PC-3 (cell line): ENCODE measurements around the gene RHOB. TPM values are rescaled to one million over a fixed set of nuclear protein-coding genes. Genes with fewer than 3 reads are reported as not detected.

ENCODE experiments used
- ATAC-seq: fragments of 200-7000 bp; cut with Tn5 transposase; 2 replicates; pipeline ENCODE4 v1.9.1; 2020; ENCODE audit warnings: mild to moderate bottlenecking, moderate library complexity
- BruUV-seq: library from RNA; stranded (reverse); fragments of 400-500 nt; replicated peaks from 2 replicates; lab custom pipeline; 2021; lab: Mats Ljungman, UMichigan
- CTCF ChIA-PET: fragments of 300-600 bp; sonication (Branson Sonifier 250); formaldehyde crosslinking; loops from one replicate; lab custom pipeline; 2022; ENCODE audit warnings: antibody characterized with exemption; lab: Charles Lee
- POLR2A ChIA-PET: fragments of 300-600 bp; sonication (Branson Sonifier 250); formaldehyde crosslinking; loops from one replicate; lab custom pipeline; 2022; ENCODE audit warnings: antibody characterized with exemption; ENCODE audit not compliant: unreplicated experiment; lab: Charles Lee
- DNase-seq: peaks from one replicate; pipeline ENCODE4 v3.0.0-alpha.2; 2015
- H2AFZ ChIP-seq: fragments of 300-600 bp; sonication (generic); 2 replicates; pipeline ENCODE4 v1.6.0; 2016; ENCODE audit warnings: antibody characterized with exemption, low read length
- H3F3A ChIP-seq: fragments of 300-600 bp; sonication (generic); one replicate; pipeline ENCODE4 v1.6.0; 2017; ENCODE audit warnings: antibody characterized with exemption, low read length, control low read depth, mild to moderate bottlenecking; ENCODE audit not compliant: unreplicated experiment
- H3K27ac ChIP-seq: fragments of 300-600 bp; sonication (generic); 2 replicates; pipeline ENCODE4 v1.5.1; 2016; ENCODE audit warnings: mild to moderate bottlenecking, low read length
- H3K27me3 ChIP-seq: fragments of 300-600 bp; sonication (generic); 2 replicates; pipeline ENCODE4 v1.6.1; 2016; ENCODE audit warnings: low read length, mixed read lengths
- H3K36me3 ChIP-seq: fragments of 300-600 bp; sonication (generic); 2 replicates; pipeline ENCODE4 v1.6.1; 2016; ENCODE audit warnings: low read depth, mixed run types, low read length, mixed read lengths
- H3K4me1 ChIP-seq: fragments of 300-600 bp; sonication (generic); 2 replicates; pipeline ENCODE4 v1.5.1; 2016; ENCODE audit warnings: low read length; ENCODE audit not compliant: insufficient read depth
- H3K4me2 ChIP-seq: fragments of 300-600 bp; sonication (generic); 2 replicates; pipeline ENCODE4 v1.6.0; 2016; ENCODE audit warnings: low read length
- H3K4me3 ChIP-seq: fragments of 300-600 bp; sonication (generic); 2 replicates; pipeline ENCODE4 v1.5.1; 2016; ENCODE audit warnings: mild to moderate bottlenecking, low read length, mixed read lengths
- H3K79me2 ChIP-seq: fragments of 300-600 bp; sonication (generic); 2 replicates; pipeline ENCODE4 v1.6.1; 2017; ENCODE audit warnings: low read length, mixed read lengths
- H3K9ac ChIP-seq: fragments of 300-600 bp; sonication (generic); 2 replicates; pipeline ENCODE4 v1.6.0; 2016; ENCODE audit warnings: mild to moderate bottlenecking, low read length
- H3K9me2 ChIP-seq: fragments of 300-600 bp; sonication (generic); replicated peaks from 2 replicates; pipeline ENCODE4 v1.6.1; 2016; ENCODE audit warnings: mixed run types, low read length, mixed read lengths
- H3K9me3 ChIP-seq: fragments of 300-600 bp; sonication (generic); 2 replicates; pipeline ENCODE4 v1.6.1; 2016; ENCODE audit warnings: low read length, mixed read lengths
- H4K20me1 ChIP-seq: fragments of 300-600 bp; sonication (generic); 2 replicates; pipeline ENCODE4 v1.6.1; 2016; ENCODE audit warnings: low read length, mixed read lengths
- EZH2 ChIP-seq: fragments of 300-600 bp; sonication (generic); IDR thresholded peaks from one replicate; pipeline ENCODE4 v1.6.1; 2017; ENCODE audit warnings: antibody characterized with exemption, mild to moderate bottlenecking, low read length; ENCODE audit not compliant: unreplicated experiment
- EZH2phosphoT487 ChIP-seq: fragments of 300-600 bp; sonication (generic); IDR thresholded peaks from 2 replicates; pipeline ENCODE4 v1.6.1; 2018; ENCODE audit warnings: mild to moderate bottlenecking, antibody characterized with exemption, low read length, borderline replicate concordance
- intact Hi-C: fragments of 100-400 bp; cut with micrococcal nuclease; formaldehyde crosslinking; loops from 2 replicates; pipeline ENCODE4 v1.9.0; 2023
- total RNA-seq: library from RNA; depleted of rRNA; stranded (reverse); fragments of >200 nt; gene quantifications from 2 replicates; pipeline ENCODE4 v1.2.3, GENCODE V29; 2014
- TF ChIP-seq, protein P1 (sequence below): fragments of 300-600 bp; sonication (generic); conservative IDR thresholded peaks from 2 replicates; pipeline ENCODE4 v1.5.1; 2017; ENCODE audit warnings: antibody characterized with exemption, low read depth, mild to moderate bottlenecking, low read length

The RHOB gene
- total RNA-seq, 1 experiment from 2014 or later, result 88.5 TPM

DNA sequence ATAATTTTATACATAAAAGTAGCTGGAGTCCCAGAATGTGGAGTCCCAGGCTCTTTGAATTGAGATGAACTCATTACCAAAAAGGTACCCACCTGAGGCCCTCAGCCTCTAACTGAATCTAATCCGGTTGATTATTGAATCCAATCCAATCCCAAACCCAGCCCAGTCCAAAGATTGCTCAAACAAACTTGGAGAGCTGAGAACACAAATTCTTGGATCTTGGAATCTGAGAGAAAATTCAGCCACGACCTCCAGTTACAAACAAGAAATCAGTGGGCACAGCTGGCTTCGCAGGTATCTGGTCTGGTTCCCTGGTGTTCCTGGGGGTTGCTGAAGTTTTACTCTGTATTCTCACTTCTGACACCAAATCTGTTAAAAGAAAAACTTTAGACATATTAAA lies 28.4 kb upstream of the RHOB start:
- H3K27me3 ChIP-seq, result no peaks in the 10 kb centered on the region
- H3K36me3 ChIP-seq, result no peaks in the 10 kb centered on the region
- H3K9me3 ChIP-seq, result no peaks in the 10 kb centered on the region
- no peak overlapping the region for H3K27ac ChIP-seq
- no peak overlapping the region for H3K9ac ChIP-seq
- POLR2A ChIA-PET, result no interaction called here
- H3K4me3 ChIP-seq, result no peak overlapping the region
- H3K9me2 ChIP-seq, result no peaks in the 10 kb centered on the region
- H4K20me1 ChIP-seq, result no peaks in the 10 kb centered on the region
- TF ChIP-seq EZH2phosphoT487, result no peak
- no peak for TF ChIP-seq EZH2
- TF ChIP-seq, protein P1, sequence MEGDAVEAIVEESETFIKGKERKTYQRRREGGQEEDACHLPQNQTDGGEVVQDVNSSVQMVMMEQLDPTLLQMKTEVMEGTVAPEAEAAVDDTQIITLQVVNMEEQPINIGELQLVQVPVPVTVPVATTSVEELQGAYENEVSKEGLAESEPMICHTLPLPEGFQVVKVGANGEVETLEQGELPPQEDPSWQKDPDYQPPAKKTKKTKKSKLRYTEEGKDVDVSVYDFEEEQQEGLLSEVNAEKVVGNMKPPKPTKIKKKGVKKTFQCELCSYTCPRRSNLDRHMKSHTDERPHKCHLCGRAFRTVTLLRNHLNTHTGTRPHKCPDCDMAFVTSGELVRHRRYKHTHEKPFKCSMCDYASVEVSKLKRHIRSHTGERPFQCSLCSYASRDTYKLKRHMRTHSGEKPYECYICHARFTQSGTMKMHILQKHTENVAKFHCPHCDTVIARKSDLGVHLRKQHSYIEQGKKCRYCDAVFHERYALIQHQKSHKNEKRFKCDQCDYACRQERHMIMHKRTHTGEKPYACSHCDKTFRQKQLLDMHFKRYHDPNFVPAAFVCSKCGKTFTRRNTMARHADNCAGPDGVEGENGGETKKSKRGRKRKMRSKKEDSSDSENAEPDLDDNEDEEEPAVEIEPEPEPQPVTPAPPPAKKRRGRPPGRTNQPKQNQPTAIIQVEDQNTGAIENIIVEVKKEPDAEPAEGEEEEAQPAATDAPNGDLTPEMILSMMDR, result no peak
- H2AFZ ChIP-seq, result no peak overlapping the region
- H3K4me1 ChIP-seq, result peaks cover 17% of the 10 kb centered on the region
- CTCF ChIA-PET, result no interaction called here
- DNase-seq, result no peak
- no peaks in the 10 kb centered on the region for H3K79me2 ChIP-seq
- intact Hi-C loops, result no loop called here
- no peaks in the 10 kb centered on the region for H3F3A ChIP-seq
- ATAC-seq, result no peak
- no TSS peak for BruUV-seq
- H3K4me2 ChIP-seq, result no peak overlapping the region

GRCh38 chr2:20419007-20419576 lies 27.8 kb upstream of the RHOB start:
- no peak overlapping the region for H3K4me2 ChIP-seq
- no peaks in the 10 kb centered on the region for H3F3A ChIP-seq
- no peak for ATAC-seq
- no peaks in the 10 kb centered on the region for H3K79me2 ChIP-seq
- POLR2A ChIA-PET, result no interaction called here
- H2AFZ ChIP-seq, result no peak overlapping the region
- no peaks in the 10 kb centered on the region for H4K20me1 ChIP-seq
- no peaks in the 10 kb centered on the region for H3K27me3 ChIP-seq
- no peak for DNase-seq
- no peak overlapping the region for H3K9ac ChIP-seq
- TF ChIP-seq EZH2phosphoT487 (no peak), EZH2 (no peak)
- TF ChIP-seq, protein P1, result no peak
- intact Hi-C loops, result no loop called here
- H3K4me3 ChIP-seq, result no peak overlapping the region
- H3K36me3 ChIP-seq, result no peaks in the 10 kb centered on the region
- H3K4me1 ChIP-seq, result peaks cover 17% of the 10 kb centered on the region
- no TSS peak for BruUV-seq
- H3K9me3 ChIP-seq, result no peaks in the 10 kb centered on the region
- CTCF ChIA-PET, result interaction anchor here (0.6 kb wide), 1 partner anchor 8 kb away, joined by 3 read pairs; no protein-coding TSS in a partner anchor
- no peaks in the 10 kb centered on the region for H3K9me2 ChIP-seq
- H3K27ac ChIP-seq, result no peak overlapping the region

GRCh38 chr2:20419752-20420151 lies 27.1 kb upstream of the RHOB start:
- H3K27ac ChIP-seq, result no peak overlapping the region
- H2AFZ ChIP-seq, result no peak overlapping the region
- no peaks in the 10 kb centered on the region for H3K27me3 ChIP-seq
- H3K9me2 ChIP-seq, result no peaks in the 10 kb centered on the region
- H3K4me2 ChIP-seq, result no peak overlapping the region
- no peak overlapping the region for H3K4me3 ChIP-seq
- H3K36me3 ChIP-seq, result no peaks in the 10 kb centered on the region
- H3K9me3 ChIP-seq, result no peaks in the 10 kb centered on the region
- no peak for ATAC-seq
- no TSS peak for BruUV-seq
- no peak for TF ChIP-seq EZH2
- TF ChIP-seq EZH2phosphoT487, result no peak
- TF ChIP-seq, protein P1, result no peak
- POLR2A ChIA-PET, result no interaction called here
- H3K9ac ChIP-seq, result no peak overlapping the region
- no peaks in the 10 kb centered on the region for H3K79me2 ChIP-seq
- peaks cover 22% of the 10 kb centered on the region for H3K4me1 ChIP-seq
- no peak for DNase-seq
- CTCF ChIA-PET, result interaction anchor here (0.6 kb wide), 1 partner anchor 9 kb away, joined by 3 read pairs; no protein-coding TSS in a partner anchor
- intact Hi-C loops, result no loop called here
- H3F3A ChIP-seq, result no peaks in the 10 kb centered on the region
- H4K20me1 ChIP-seq, result no peaks in the 10 kb centered on the region
